HEK293 (cell line): ENCODE data around the gene PPFIA3.

ENCODE experiments used
- CTCF ChIA-PET: fragments of 350-600 bp; formaldehyde crosslinking; extraction: SDS; loops from one replicate; lab custom pipeline; 2021; ENCODE audit warnings: antibody characterized with exemption; lab: Yijun Ruan, JAX
- POLR2A ChIA-PET: fragments of 300-600 bp; formaldehyde crosslinking; extraction: SDS; loops from one replicate; lab custom pipeline; 2020; ENCODE audit warnings: antibody characterized with exemption, inconsistent platforms; lab: Yijun Ruan, JAX
- H3K27ac ChIP-seq: fragments of 200-500 bp; sonication (Bioruptor generic); 2 replicates; pipeline ENCODE4 v1.5.1; 2014; ENCODE audit warnings: low read depth, low read length, control low read depth, inconsistent platforms; ENCODE audit errors: extremely low read depth
- H3K36me3 ChIP-seq, 2 experiments: fragments of 200-500 bp in 1 of 2; sonication (Bioruptor generic) in 1 of 2; 1 replicate in 1 of 2; 2 replicates in 1 of 2; pipeline ENCODE4 v1.5.1; 2014 to 2017; ENCODE audit warnings: inconsistent platforms in 2 of 2, low read length in 2 of 2; ENCODE audit not compliant: control insufficient read depth in 2 of 2, insufficient read depth in 1 of 2
- H3K4me1 ChIP-seq: fragments of 200-500 bp; sonication (Bioruptor generic); 2 replicates; pipeline ENCODE4 v1.5.1; 2014; ENCODE audit warnings: mild to moderate bottlenecking, low read length, inconsistent platforms; ENCODE audit not compliant: control insufficient read depth, insufficient read depth
- H3K4me3 ChIP-seq: 2 replicates; pipeline ENCODE4 v1.5.1; 2011; ENCODE audit warnings: low read depth, mild to moderate bottlenecking, control low read depth, low read length, moderate library complexity
- H3K9me3 ChIP-seq: fragments of 200-500 bp; sonication (Bioruptor generic); 2 replicates; pipeline ENCODE4 v1.5.1; 2014; ENCODE audit warnings: low read depth, low read length, inconsistent platforms; ENCODE audit not compliant: control insufficient read depth, insufficient read depth
- KLF1 ChIP-seq: fragments of 450-650 bp; formaldehyde crosslinking; IDR thresholded peaks from 2 replicates; pipeline ENCODE4 v1.5.1; 2016; ENCODE audit warnings: missing biosample characterization, missing genetic modification characterization
- KLF7 ChIP-seq: fragments of 450-650 bp; formaldehyde crosslinking; IDR thresholded peaks from 2 replicates; pipeline ENCODE4 v1.5.1; 2016; ENCODE audit warnings: missing biosample characterization, missing genetic modification characterization, borderline replicate concordance
- KLF9 ChIP-seq: fragments of 450-650 bp; formaldehyde crosslinking; IDR thresholded peaks from 2 replicates; pipeline ENCODE4 v1.5.1; 2016; ENCODE audit warnings: missing biosample characterization, missing genetic modification characterization, low read depth
- SP2 ChIP-seq: fragments of 450-650 bp; formaldehyde crosslinking; IDR thresholded peaks from 2 replicates; pipeline ENCODE4 v1.5.1; 2016; ENCODE audit warnings: missing biosample characterization, missing genetic modification characterization
- SP3 ChIP-seq: fragments of 450-650 bp; formaldehyde crosslinking; IDR thresholded peaks from 2 replicates; pipeline ENCODE4 v1.5.1; 2016; ENCODE audit warnings: missing biosample characterization, missing genetic modification characterization
- YY2 ChIP-seq: fragments of 450-650 bp; formaldehyde crosslinking; IDR thresholded peaks from 2 replicates; pipeline ENCODE4 v1.5.1; 2016; ENCODE audit warnings: missing biosample characterization, missing genetic modification characterization
- ZEB2 ChIP-seq: fragments of 450-650 bp; formaldehyde crosslinking; IDR thresholded peaks from 2 replicates; pipeline ENCODE4 v1.5.1; 2016; ENCODE audit warnings: missing biosample characterization, missing genetic modification characterization
- ZFP69B ChIP-seq: fragments of 450-650 bp; formaldehyde crosslinking; IDR thresholded peaks from 2 replicates; pipeline ENCODE4 v1.5.1; 2016; ENCODE audit warnings: missing biosample characterization, missing genetic modification characterization
- ZIC2 ChIP-seq: fragments of 450-650 bp; formaldehyde crosslinking; IDR thresholded peaks from 2 replicates; pipeline ENCODE4 v1.5.1; 2016; ENCODE audit warnings: missing biosample characterization, missing genetic modification characterization
- ZNF133 ChIP-seq: fragments of 450-650 bp; formaldehyde crosslinking; IDR thresholded peaks from 2 replicates; pipeline ENCODE4 v1.5.1; 2016; ENCODE audit warnings: missing biosample characterization, missing genetic modification characterization
- ZNF202 ChIP-seq: fragments of 450-650 bp; formaldehyde crosslinking; IDR thresholded peaks from 2 replicates; pipeline ENCODE4 v1.5.1; 2016; ENCODE audit warnings: missing biosample characterization, missing genetic modification characterization, borderline replicate concordance
- ZNF223 ChIP-seq: fragments of 450-650 bp; formaldehyde crosslinking; IDR thresholded peaks from 2 replicates; pipeline ENCODE4 v1.5.1; 2016; ENCODE audit warnings: missing biosample characterization, missing genetic modification characterization
- ZNF23 ChIP-seq: fragments of 450-650 bp; formaldehyde crosslinking; IDR thresholded peaks from 2 replicates; pipeline ENCODE4 v1.5.1; 2016; ENCODE audit warnings: missing biosample characterization, missing genetic modification characterization, borderline replicate concordance
- ZNF341 ChIP-seq: fragments of 450-650 bp; formaldehyde crosslinking; IDR thresholded peaks from 2 replicates; pipeline ENCODE4; 2016; ENCODE audit warnings: low read depth, missing biosample characterization, missing genetic modification characterization
- ZNF350 ChIP-seq: fragments of 450-650 bp; formaldehyde crosslinking; IDR thresholded peaks from 2 replicates; pipeline ENCODE4 v1.5.0; 2017; ENCODE audit warnings: missing biosample characterization, mild to moderate bottlenecking, missing genetic modification characterization
- ZNF488 ChIP-seq: fragments of 450-650 bp; formaldehyde crosslinking; IDR thresholded peaks from 2 replicates; pipeline ENCODE4 v1.5.1; 2016; ENCODE audit warnings: missing biosample characterization, missing genetic modification characterization
- ZNF555 ChIP-seq: fragments of 450-650 bp; formaldehyde crosslinking; conservative IDR thresholded peaks from 2 replicates; pipeline ENCODE4 v1.5.1; 2017; ENCODE audit warnings: missing biosample characterization, mild to moderate bottlenecking, missing genetic modification characterization, inconsistent platforms
- ZNF580 ChIP-seq: fragments of 450-650 bp; formaldehyde crosslinking; IDR thresholded peaks from 2 replicates; pipeline ENCODE4 v1.5.1; 2016; ENCODE audit warnings: missing biosample characterization, missing genetic modification characterization
- ZNF600 ChIP-seq: fragments of 450-650 bp; formaldehyde crosslinking; IDR thresholded peaks from 2 replicates; pipeline ENCODE4 v1.5.1; 2016; ENCODE audit warnings: missing biosample characterization, missing genetic modification characterization
- ZNF701 ChIP-seq: fragments of 450-650 bp; formaldehyde crosslinking; IDR thresholded peaks from 2 replicates; pipeline ENCODE4 v1.5.1; 2016; ENCODE audit warnings: missing biosample characterization, missing genetic modification characterization
- TF ChIP-seq, protein P1 (sequence below): fragments of 450-650 bp; formaldehyde crosslinking; IDR thresholded peaks from 2 replicates; pipeline ENCODE4 v1.5.1; 2017; ENCODE audit warnings: missing biosample characterization, missing genetic modification characterization
- TF ChIP-seq, protein P2 (sequence below): fragments of 450-650 bp; formaldehyde crosslinking; IDR thresholded peaks from 2 replicates; pipeline ENCODE4 v1.5.1; 2016; ENCODE audit warnings: missing biosample characterization, missing genetic modification characterization
- TF ChIP-seq, protein P3 (sequence below): fragments of 450-650 bp; formaldehyde crosslinking; IDR thresholded peaks from 2 replicates; pipeline ENCODE4 v1.5.1; 2016; ENCODE audit warnings: missing biosample characterization, missing genetic modification characterization
- TF ChIP-seq, protein P4 (sequence below): fragments of 450-650 bp; formaldehyde crosslinking; IDR thresholded peaks from 2 replicates; pipeline ENCODE4 v1.5.1; 2017; ENCODE audit warnings: missing biosample characterization, missing genetic modification characterization

PPFIA3 gene

GRCh38 chr19:49128545-49129237 is 9.3 kb downstream of the PPFIA3 start (continued):
- TF ChIP-seq, protein P1, sequence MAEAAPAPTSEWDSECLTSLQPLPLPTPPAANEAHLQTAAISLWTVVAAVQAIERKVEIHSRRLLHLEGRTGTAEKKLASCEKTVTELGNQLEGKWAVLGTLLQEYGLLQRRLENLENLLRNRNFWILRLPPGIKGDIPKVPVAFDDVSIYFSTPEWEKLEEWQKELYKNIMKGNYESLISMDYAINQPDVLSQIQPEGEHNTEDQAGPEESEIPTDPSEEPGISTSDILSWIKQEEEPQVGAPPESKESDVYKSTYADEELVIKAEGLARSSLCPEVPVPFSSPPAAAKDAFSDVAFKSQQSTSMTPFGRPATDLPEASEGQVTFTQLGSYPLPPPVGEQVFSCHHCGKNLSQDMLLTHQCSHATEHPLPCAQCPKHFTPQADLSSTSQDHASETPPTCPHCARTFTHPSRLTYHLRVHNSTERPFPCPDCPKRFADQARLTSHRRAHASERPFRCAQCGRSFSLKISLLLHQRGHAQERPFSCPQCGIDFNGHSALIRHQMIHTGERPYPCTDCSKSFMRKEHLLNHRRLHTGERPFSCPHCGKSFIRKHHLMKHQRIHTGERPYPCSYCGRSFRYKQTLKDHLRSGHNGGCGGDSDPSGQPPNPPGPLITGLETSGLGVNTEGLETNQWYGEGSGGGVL = no peak
- TF ChIP-seq, protein P2, sequence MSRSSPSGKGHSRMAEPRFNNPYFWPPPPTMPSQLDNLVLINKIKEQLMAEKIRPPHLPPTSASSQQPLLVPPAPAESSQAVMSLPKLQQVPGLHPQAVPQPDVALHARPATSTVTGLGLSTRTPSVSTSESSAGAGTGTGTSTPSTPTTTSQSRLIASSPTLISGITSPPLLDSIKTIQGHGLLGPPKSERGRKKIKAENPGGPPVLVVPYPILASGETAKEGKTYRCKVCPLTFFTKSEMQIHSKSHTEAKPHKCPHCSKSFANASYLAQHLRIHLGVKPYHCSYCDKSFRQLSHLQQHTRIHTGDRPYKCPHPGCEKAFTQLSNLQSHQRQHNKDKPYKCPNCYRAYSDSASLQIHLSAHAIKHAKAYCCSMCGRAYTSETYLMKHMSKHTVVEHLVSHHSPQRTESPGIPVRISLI (tag by site-specific recombination) = peak; percentile 61; the same call in 1 of the 2 replicates
- TF ChIP-seq, protein P3, sequence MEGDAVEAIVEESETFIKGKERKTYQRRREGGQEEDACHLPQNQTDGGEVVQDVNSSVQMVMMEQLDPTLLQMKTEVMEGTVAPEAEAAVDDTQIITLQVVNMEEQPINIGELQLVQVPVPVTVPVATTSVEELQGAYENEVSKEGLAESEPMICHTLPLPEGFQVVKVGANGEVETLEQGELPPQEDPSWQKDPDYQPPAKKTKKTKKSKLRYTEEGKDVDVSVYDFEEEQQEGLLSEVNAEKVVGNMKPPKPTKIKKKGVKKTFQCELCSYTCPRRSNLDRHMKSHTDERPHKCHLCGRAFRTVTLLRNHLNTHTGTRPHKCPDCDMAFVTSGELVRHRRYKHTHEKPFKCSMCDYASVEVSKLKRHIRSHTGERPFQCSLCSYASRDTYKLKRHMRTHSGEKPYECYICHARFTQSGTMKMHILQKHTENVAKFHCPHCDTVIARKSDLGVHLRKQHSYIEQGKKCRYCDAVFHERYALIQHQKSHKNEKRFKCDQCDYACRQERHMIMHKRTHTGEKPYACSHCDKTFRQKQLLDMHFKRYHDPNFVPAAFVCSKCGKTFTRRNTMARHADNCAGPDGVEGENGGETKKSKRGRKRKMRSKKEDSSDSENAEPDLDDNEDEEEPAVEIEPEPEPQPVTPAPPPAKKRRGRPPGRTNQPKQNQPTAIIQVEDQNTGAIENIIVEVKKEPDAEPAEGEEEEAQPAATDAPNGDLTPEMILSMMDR = no peak
- TF ChIP-seq ZNF23 (tag by site-specific recombination) (no peak), ZIC2 (no peak), KLF9 (tag by site-specific recombination) (no peak), ZNF341 (tag by site-specific recombination) (peak; percentile 84), ZNF133 (no peak), ZNF223 (no peak), YY2 (tag by site-specific recombination) (peak; percentile 57; the same call in 1 of the 2 replicates), ZFP69B (tag by site-specific recombination) (no peak), SP2 (tag by site-specific recombination) (no peak), ZNF350 (tag by site-specific recombination) (no peak)

GRCh38 chr19:49129238-49129583 is 9.9 kb downstream of the PPFIA3 start:
- TF ChIP-seq ZEB2 (tag by site-specific recombination) (no peak), ZNF600 (tag by site-specific recombination) (peak; percentile 74), ZNF488 (no peak), ZNF580 (tag by site-specific recombination) (no peak), ZNF701 (tag by site-specific recombination) (no peak), KLF7 (tag by site-specific recombination) (no peak), KLF1 (tag by site-specific recombination) (peak; percentile 37; the same call in 1 of the 2 replicates), SP3 (no peak), ZNF555 (no peak), ZNF202 (tag by site-specific recombination) (no peak)
- TF ChIP-seq, protein P4, sequence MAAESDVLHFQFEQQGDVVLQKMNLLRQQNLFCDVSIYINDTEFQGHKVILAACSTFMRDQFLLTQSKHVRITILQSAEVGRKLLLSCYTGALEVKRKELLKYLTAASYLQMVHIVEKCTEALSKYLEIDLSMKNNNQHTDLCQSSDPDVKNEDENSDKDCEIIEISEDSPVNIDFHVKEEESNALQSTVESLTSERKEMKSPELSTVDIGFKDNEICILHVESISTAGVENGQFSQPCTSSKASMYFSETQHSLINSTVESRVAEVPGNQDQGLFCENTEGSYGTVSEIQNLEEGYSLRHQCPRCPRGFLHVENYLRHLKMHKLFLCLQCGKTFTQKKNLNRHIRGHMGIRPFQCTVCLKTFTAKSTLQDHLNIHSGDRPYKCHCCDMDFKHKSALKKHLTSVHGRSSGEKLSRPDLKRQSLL (tag by site-specific recombination) = peak; percentile 60; the same call in 1 of the 2 replicates
- ChIA-PET POLR2A (interaction anchor here (0.5 to 1.2 kb wide), 2 partner anchors 20 to 29 kb away, joined by 4 to 7 read pairs; no protein-coding TSS in a partner anchor), CTCF (interaction anchor here (0.7 to 3.2 kb wide), 7 partner anchors 17 to 136 kb away, joined by 3 to 20 read pairs (median 4); partner anchors contain the start of genes GYS1 and RUVBL2)
- H3K27ac ChIP-seq = no peak overlapping the region
- H3K4me3 ChIP-seq = no peak overlapping the region
- H3K36me3 ChIP-seq = peaks cover 0 to 23% of the 10 kb centered on the region in 2 experiments; a peak in 2 of 3 replicates
- no peaks in the 10 kb centered on the region for H3K9me3 ChIP-seq
- peaks cover 7% of the 10 kb centered on the region for H3K4me1 ChIP-seq
